Fibroblast of skin of left biceps (primary cell): ENCODE measurements around the gene ANXA6.

Experiments used
- DNase-seq, 2 experiments: peaks; one replicate each; pipeline ENCODE4 v3.0.0-alpha.2; 2013; ENCODE audit warnings: low read depth in 2 of 2

Gene ANXA6

GRCh38 chr5:151154931-151155774, 2.4 kb downstream of the ANXA6 start:
- no peak for DNase-seq

- no peak for DNase-seq
Measured at GRCh38 chr5:151153766-151154272, 3.8 kb downstream of the ANXA6 start.

- DNase-seq, result no peak
Measured at GRCh38 chr5:151153300-151153699, 4.3 kb downstream of the ANXA6 start.

- DNase-seq, result peak in 1 of 2 experiments; percentile 16
Measured at GRCh38 chr5:151151793-151152192, 5.8 kb downstream of the ANXA6 start.

GRCh38 chr5:151151263-151151660, 6.3 kb downstream of the ANXA6 start:
- no peak for DNase-seq

- DNase-seq, result no peak
Measured at GRCh38 chr5:151150471-151151262, 6.9 kb downstream of the ANXA6 start.

- DNase-seq, result no peak
Measured at GRCh38 chr5:151148583-151148982, 9.0 kb downstream of the ANXA6 start.

- no peak for DNase-seq
Measured at GRCh38 chr5:151147033-151147432, 10.5 kb downstream of the ANXA6 start.

GRCh38 chr5:151146061-151146460, 11.5 kb downstream of the ANXA6 start:
- DNase-seq, result no peak

GRCh38 chr5:151144922-151145321, 12.7 kb downstream of the ANXA6 start:
- no peak for DNase-seq

GRCh38 chr5:151144275-151144674, 13.3 kb downstream of the ANXA6 start:
- DNase-seq, result no peak

GRCh38 chr5:151143645-151144044, 13.9 kb downstream of the ANXA6 start:
- no peak for DNase-seq

GRCh38 chr5:151142933-151143332, 14.6 kb downstream of the ANXA6 start:
- DNase-seq, result no peak

- DNase-seq, result no peak
Measured at GRCh38 chr5:151141535-151141934, 16.0 kb downstream of the ANXA6 start.

- no peak for DNase-seq
Measured at GRCh38 chr5:151140686-151141459, 16.7 kb downstream of the ANXA6 start.

GRCh38 chr5:151139646-151140045, 17.9 kb downstream of the ANXA6 start:
- no peak for DNase-seq

GRCh38 chr5:151139015-151139414, 18.6 kb downstream of the ANXA6 start:
- no peak for DNase-seq

GRCh38 chr5:151138114-151138513, 19.5 kb downstream of the ANXA6 start:
- no peak for DNase-seq

GRCh38 chr5:151137067-151137825, 20.3 kb downstream of the ANXA6 start:
- no peak for DNase-seq

GRCh38 chr5:151134228-151134627, 23.4 kb downstream of the ANXA6 start:
- no peak for DNase-seq

- no peak for DNase-seq
Measured at GRCh38 chr5:151132963-151133362, 24.6 kb downstream of the ANXA6 start.
